ENCODE results near the gene RSRC1.

Gene RSRC1

GRCh38 chr3:158563076-158563475 lies 453.2 kb downstream of the RSRC1 start:
- Histone ChIP-seq H3K9me3 (ENCODE audit: control insufficient read depth, insufficient read depth, low read length) (no peaks in the 10 kb centered on the region), H3K4me3 (ENCODE audit: low read length) (no peak overlapping the region), H3K27ac (ENCODE audit: low read depth, low read length) (no peak overlapping the region), H3K4me2 (ENCODE audit: low read length) (no peak overlapping the region), H3F3A (ENCODE audit: control insufficient read depth, insufficient read depth) (no peaks in the 10 kb centered on the region), H3K27me3 (ENCODE audit: control insufficient read depth, low read length) (no peaks in the 10 kb centered on the region), H3K9me2 (replicated peaks; ENCODE audit: control insufficient read depth, low read length) (no peaks in the 10 kb centered on the region), H3K36me3 (ENCODE audit: control insufficient read depth, low read length) (no peaks in the 10 kb centered on the region), H3K79me2 (ENCODE audit: control insufficient read depth, low read length) (no peaks in the 10 kb centered on the region), H4K20me1 (ENCODE audit: control insufficient read depth, insufficient read depth, low read depth, low read length) (no peaks in the 10 kb centered on the region), H3K4me1 (ENCODE audit: control insufficient read depth, low read length) (no peaks in the 10 kb centered on the region)
- TF ChIP-seq EZH2phosphoT487 (IDR thresholded peaks at IDR 0.05; ENCODE audit: borderline replicate concordance, low read length) (no peak), CTCF (IDR thresholded peaks at IDR 0.05; ENCODE audit: low read depth, low read length, poor library complexity, severe bottlenecking) (no peak)

DNA sequence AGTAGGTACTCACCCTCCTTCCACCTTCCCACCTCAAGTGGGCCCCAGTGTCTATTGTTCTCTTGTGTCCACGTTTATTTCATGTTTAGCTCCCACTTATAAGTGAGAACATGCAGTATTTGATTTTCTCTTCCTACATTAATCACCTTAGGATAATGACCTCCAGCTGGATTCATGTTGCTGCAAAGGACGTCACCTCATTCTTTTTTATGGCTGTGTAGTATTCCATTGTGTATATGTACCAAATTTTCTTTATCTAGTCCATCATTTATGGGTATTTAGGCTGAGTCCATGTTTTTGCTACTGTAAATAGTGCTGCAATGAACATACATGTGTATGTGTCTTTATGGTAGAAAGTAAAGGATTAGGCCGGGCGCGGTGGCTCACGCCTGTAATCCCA lies 455.2 kb downstream of the RSRC1 start:
- no peak overlapping the region for H3K4me2 ChIP-seq (ENCODE audit: low read length)
- H3F3A ChIP-seq (ENCODE audit: control insufficient read depth, insufficient read depth) = no peaks in the 10 kb centered on the region
- H3K36me3 ChIP-seq (ENCODE audit: control insufficient read depth, low read length) = no peaks in the 10 kb centered on the region
- H3K4me1 ChIP-seq (ENCODE audit: control insufficient read depth, low read length) = no peaks in the 10 kb centered on the region
- no peaks in the 10 kb centered on the region for H3K27me3 ChIP-seq (ENCODE audit: control insufficient read depth, low read length)
- H3K4me3 ChIP-seq (ENCODE audit: low read length) = no peak overlapping the region
- H3K9me3 ChIP-seq (ENCODE audit: control insufficient read depth, insufficient read depth, low read length) = no peaks in the 10 kb centered on the region
- H3K79me2 ChIP-seq (ENCODE audit: control insufficient read depth, low read length) = no peaks in the 10 kb centered on the region
- H3K9me2 ChIP-seq (replicated peaks; ENCODE audit: control insufficient read depth, low read length) = no peaks in the 10 kb centered on the region
- H4K20me1 ChIP-seq (ENCODE audit: control insufficient read depth, insufficient read depth, low read depth, low read length) = no peaks in the 10 kb centered on the region
- TF ChIP-seq CTCF (IDR thresholded peaks at IDR 0.05; ENCODE audit: low read depth, low read length, poor library complexity, severe bottlenecking) = no peak
- no peak for TF ChIP-seq EZH2phosphoT487 (IDR thresholded peaks at IDR 0.05; ENCODE audit: borderline replicate concordance, low read length)
- H3K27ac ChIP-seq (ENCODE audit: low read depth, low read length) = no peak overlapping the region

GRCh38 chr3:158568784-158569183 lies 458.9 kb downstream of the RSRC1 start:
- Histone ChIP-seq H3F3A (ENCODE audit: control insufficient read depth, insufficient read depth) (no peaks in the 10 kb centered on the region), H3K9me2 (replicated peaks; ENCODE audit: control insufficient read depth, low read length) (no peaks in the 10 kb centered on the region), H3K4me1 (ENCODE audit: control insufficient read depth, low read length) (no peaks in the 10 kb centered on the region), H3K27ac (ENCODE audit: low read depth, low read length) (no peak overlapping the region), H3K36me3 (ENCODE audit: control insufficient read depth, low read length) (no peaks in the 10 kb centered on the region), H3K9me3 (ENCODE audit: control insufficient read depth, insufficient read depth, low read length) (peaks cover 8% of the 10 kb centered on the region), H3K4me3 (ENCODE audit: low read length) (no peak overlapping the region), H3K4me2 (ENCODE audit: low read length) (no peak overlapping the region), H3K27me3 (ENCODE audit: control insufficient read depth, low read length) (no peaks in the 10 kb centered on the region), H3K79me2 (ENCODE audit: control insufficient read depth, low read length) (no peaks in the 10 kb centered on the region), H4K20me1 (ENCODE audit: control insufficient read depth, insufficient read depth, low read depth, low read length) (no peaks in the 10 kb centered on the region)
- TF ChIP-seq EZH2phosphoT487 (IDR thresholded peaks at IDR 0.05; ENCODE audit: borderline replicate concordance, low read length) = no peak
- TF ChIP-seq CTCF (IDR thresholded peaks at IDR 0.05; ENCODE audit: low read depth, low read length, poor library complexity, severe bottlenecking) = no peak

DNA sequence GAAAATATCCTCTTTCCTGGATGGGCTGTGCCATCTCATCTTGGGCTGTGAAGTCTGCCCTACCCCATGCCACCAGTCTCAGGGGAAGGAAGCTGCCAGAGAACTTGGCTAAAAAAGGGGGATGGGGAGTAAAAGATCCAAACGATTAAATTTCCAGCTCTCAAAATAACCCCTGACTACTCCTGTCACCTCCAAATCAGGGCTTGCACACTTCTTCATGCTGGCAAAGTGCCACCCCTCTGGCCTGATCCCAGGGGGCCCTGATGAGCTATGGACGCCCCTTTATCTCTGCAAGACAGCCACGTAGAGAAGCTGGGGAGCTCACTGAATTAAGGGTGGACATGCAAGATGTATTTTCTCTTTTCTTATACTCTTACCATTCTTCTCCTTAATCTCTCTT lies 459.9 kb downstream of the RSRC1 start:
- peaks cover 8% of the 10 kb centered on the region for H3K9me3 ChIP-seq (ENCODE audit: control insufficient read depth, insufficient read depth, low read length)
- H3K4me2 ChIP-seq (ENCODE audit: low read length) = no peak overlapping the region
- TF ChIP-seq EZH2phosphoT487 (IDR thresholded peaks at IDR 0.05; ENCODE audit: borderline replicate concordance, low read length) (no peak), CTCF (IDR thresholded peaks at IDR 0.05; ENCODE audit: low read depth, low read length, poor library complexity, severe bottlenecking) (no peak)
- H3K4me1 ChIP-seq (ENCODE audit: control insufficient read depth, low read length) = no peaks in the 10 kb centered on the region; the same call in 1 of the 2 replicates
- no peaks in the 10 kb centered on the region for H3K79me2 ChIP-seq (ENCODE audit: control insufficient read depth, low read length)
- H3F3A ChIP-seq (ENCODE audit: control insufficient read depth, insufficient read depth) = no peaks in the 10 kb centered on the region
- H3K9me2 ChIP-seq (replicated peaks; ENCODE audit: control insufficient read depth, low read length) = no peaks in the 10 kb centered on the region
- H4K20me1 ChIP-seq (ENCODE audit: control insufficient read depth, insufficient read depth, low read depth, low read length) = no peaks in the 10 kb centered on the region
- H3K27me3 ChIP-seq (ENCODE audit: control insufficient read depth, low read length) = no peaks in the 10 kb centered on the region
- H3K4me3 ChIP-seq (ENCODE audit: low read length) = no peak overlapping the region
- H3K36me3 ChIP-seq (ENCODE audit: control insufficient read depth, low read length) = no peaks in the 10 kb centered on the region
- H3K27ac ChIP-seq (ENCODE audit: low read depth, low read length) = no peak overlapping the region

Measured in DOHH2 (cell line).